Prostate gland (tissue), 2 donors: ENCODE results near the gene PAK5.

ENCODE experiments used
- POLR2A ChIP-seq: fragments of 450-650 bp; IDR thresholded peaks from one replicate; pipeline ENCODE4 v1.6.1; 2016; ENCODE audit warnings: antibody characterized with exemption, mild to moderate bottlenecking
- POLR2AphosphoS5 ChIP-seq: sonication (generic); formaldehyde crosslinking; IDR thresholded peaks from one replicate; pipeline ENCODE4 v1.6.1; 2017; ENCODE audit warnings: antibody characterized with exemption
- TF ChIP-seq, protein P1 (sequence below), 4 experiments: fragments of 200-600 bp in 2 of 4; fragments of 450-650 bp in 2 of 4; sonication (generic) in 2 of 4; IDR thresholded peaks; 1 replicate in 3 of 4; 2 replicates in 1 of 4; pipeline ENCODE4 v1.5.1; 2016 to 2019; ENCODE audit warnings: antibody characterized with exemption in 4 of 4, mild to moderate bottlenecking in 2 of 4, moderate library complexity in 2 of 4

DNA sequence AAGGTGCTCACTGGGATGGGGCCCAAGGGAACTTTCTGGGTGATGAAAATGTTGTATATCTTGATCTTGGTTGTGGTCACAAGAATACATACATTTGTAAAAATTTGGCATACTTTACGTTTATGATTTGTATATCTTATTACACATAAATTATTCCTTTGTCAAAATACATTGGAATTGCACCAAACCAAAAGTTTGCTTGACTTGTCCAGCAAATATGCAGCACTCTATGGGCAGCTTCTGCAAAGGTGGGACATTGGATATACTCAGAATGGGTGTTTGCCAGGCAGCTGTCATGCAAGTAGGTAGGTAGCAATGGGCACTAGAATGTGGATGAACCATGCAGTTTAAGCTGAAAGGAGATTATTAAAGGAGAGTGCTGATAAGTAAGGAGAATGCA lies 246.5 kb downstream of the PAK5 start:
- TF ChIP-seq POLR2A = no peak
- TF ChIP-seq, protein P1, sequence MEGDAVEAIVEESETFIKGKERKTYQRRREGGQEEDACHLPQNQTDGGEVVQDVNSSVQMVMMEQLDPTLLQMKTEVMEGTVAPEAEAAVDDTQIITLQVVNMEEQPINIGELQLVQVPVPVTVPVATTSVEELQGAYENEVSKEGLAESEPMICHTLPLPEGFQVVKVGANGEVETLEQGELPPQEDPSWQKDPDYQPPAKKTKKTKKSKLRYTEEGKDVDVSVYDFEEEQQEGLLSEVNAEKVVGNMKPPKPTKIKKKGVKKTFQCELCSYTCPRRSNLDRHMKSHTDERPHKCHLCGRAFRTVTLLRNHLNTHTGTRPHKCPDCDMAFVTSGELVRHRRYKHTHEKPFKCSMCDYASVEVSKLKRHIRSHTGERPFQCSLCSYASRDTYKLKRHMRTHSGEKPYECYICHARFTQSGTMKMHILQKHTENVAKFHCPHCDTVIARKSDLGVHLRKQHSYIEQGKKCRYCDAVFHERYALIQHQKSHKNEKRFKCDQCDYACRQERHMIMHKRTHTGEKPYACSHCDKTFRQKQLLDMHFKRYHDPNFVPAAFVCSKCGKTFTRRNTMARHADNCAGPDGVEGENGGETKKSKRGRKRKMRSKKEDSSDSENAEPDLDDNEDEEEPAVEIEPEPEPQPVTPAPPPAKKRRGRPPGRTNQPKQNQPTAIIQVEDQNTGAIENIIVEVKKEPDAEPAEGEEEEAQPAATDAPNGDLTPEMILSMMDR (IDR thresholded peaks at IDR 0.05) = no peak
- no peak for TF ChIP-seq POLR2AphosphoS5
